Body of pancreas (tissue), 4 donors: Measurements from ENCODE around the gene MED14. TPM values are rescaled to one million over a fixed set of nuclear protein-coding genes. Genes with fewer than 3 reads are reported as not detected.

Source experiments
- ATAC-seq: fragments of 150-250 bp; one replicate; pipeline ENCODE4 v1.9.1; 2016
- DNase-seq, 4 donors: peaks; one replicate each; pipeline ENCODE4 v3.0.0-alpha.2; 2019
- H3K27ac ChIP-seq, 4 donors: fragments of 200-600 bp; sonication (generic); 1 replicate in 3 of 4; 2 replicates in 1 of 4; pipeline versions ENCODE4 v1.5.1 to v1.6.1; 2016 to 2019; ENCODE audit warnings: mild to moderate bottlenecking in 1 of 4, mixed read lengths in 1 of 4, moderate library complexity in 1 of 4
- H3K27me3 ChIP-seq, 2 donors: fragments of 200-600 bp; sonication (generic); one replicate each; pipeline ENCODE4 v1.6.0; 2016; ENCODE audit warnings: mild to moderate bottlenecking in 1 of 2
- H3K36me3 ChIP-seq, 2 donors: fragments of 200-600 bp; sonication (generic); replicated peaks in 1 of 2; 2 replicates each; pipeline ENCODE4 v1.5.1; 2016; ENCODE audit warnings: low read depth in 2 of 2; ENCODE audit not compliant: insufficient read depth in 1 of 2
- H3K4me1 ChIP-seq: fragments of 200-600 bp; sonication (generic); one replicate; pipeline ENCODE4 v1.6.0; 2016
- H3K4me3 ChIP-seq, 2 donors: fragments of 200-600 bp; sonication (generic); 1 replicate in 1 of 2; 2 replicates in 1 of 2; pipeline ENCODE4 v1.5.1; 2016 to 2019
- H3K9me3 ChIP-seq, 3 donors: fragments of 200-600 bp; sonication (generic); 1 replicate in 2 of 3; 2 replicates in 1 of 3; pipeline ENCODE4 v1.5.1; 2016
- CTCF ChIP-seq, 7 experiments: fragments of 450-650 bp in 4 of 7; fragments of 200-600 bp in 3 of 7; sonication (generic) in 3 of 7; IDR thresholded peaks; one replicate each; pipeline ENCODE4 v1.5.1; 2016 to 2019; ENCODE audit warnings: antibody characterized with exemption in 7 of 7
- POLR2A ChIP-seq, 3 donors: fragments of 450-650 bp; IDR thresholded peaks; one replicate each; pipeline ENCODE4 v1.6.1; 2016; ENCODE audit warnings: antibody characterized with exemption in 3 of 3, mild to moderate bottlenecking in 2 of 3
- WGBS, 2 donors: methylation state at CpG; one replicate each; pipeline ENCODE4 v1.1.5; 2017; 5-methylcytosine and 5-hydroxymethylcytosine counted together
- intact Hi-C: fragments of 100-400 bp; cut with DNase I; formaldehyde crosslinking; loops from one replicate; pipeline ENCODE4 v1.15.1; 2023
- total RNA-seq, 2 donors: library from RNA; depleted of rRNA; stranded (reverse); fragments of >200 nt; gene quantifications; one replicate each; pipeline ENCODE4 v1.1.0, GENCODE V29; 2016

The MED14 gene
- total RNA-seq, 2 donors from 2014 or later, result 21.4 to 27.0 TPM

GRCh38 chrX:40622479-40623138, 112.7 kb downstream of the MED14 start:
- Histone ChIP-seq H3K4me1 (no peaks in the 10 kb centered on the region), H3K27ac (no peak overlapping the region), H3K9me3 (no peaks in the 10 kb centered on the region), H3K36me3 (peaks cover 0 to 2% of the 10 kb centered on the region in 2 donors), H3K27me3 (no peaks in the 10 kb centered on the region), H3K4me3 (no peak overlapping the region)
- ATAC-seq (no peak), DNase-seq (no peak)
- intact Hi-C loops, result loop anchor here (10.0 kb wide), 1 partner anchor 1098 kb away; no protein-coding TSS in a partner anchor
- WGBS, 2 donors, result 70 to 79% methylated on average over 6 to 16 of the region's 18 CpGs
- TF ChIP-seq POLR2A (IDR thresholded peaks at IDR 0.05) (no peak), CTCF (IDR thresholded peaks at IDR 0.05) (no peak)

GRCh38 chrX:40617566-40617965, 117.8 kb downstream of the MED14 start:
- no peak for ATAC-seq
- no peak for TF ChIP-seq CTCF (IDR thresholded peaks at IDR 0.05)
- TF ChIP-seq POLR2A (IDR thresholded peaks at IDR 0.05), result no peak
- H3K27me3 ChIP-seq, result no peaks in the 10 kb centered on the region
- no peaks in the 10 kb centered on the region for H3K36me3 ChIP-seq
- no peak overlapping the region for H3K4me3 ChIP-seq
- DNase-seq, result no peak
- intact Hi-C loops, result no loop called here
- no peak overlapping the region for H3K27ac ChIP-seq
- 81 to 82% methylated on average over 7 of the region's 7 CpGs for WGBS, 2 donors
- H3K4me1 ChIP-seq, result no peaks in the 10 kb centered on the region
- H3K9me3 ChIP-seq, result no peaks in the 10 kb centered on the region

- ATAC-seq (no peak), DNase-seq (no peak)
- Histone ChIP-seq H3K4me1 (no peaks in the 10 kb centered on the region), H3K27ac (peak overlapping the region in 1 of 4 donors; percentile 2), H3K36me3 (no peaks in the 10 kb centered on the region), H3K27me3 (no peaks in the 10 kb centered on the region), H3K4me3 (no peak overlapping the region), H3K9me3 (no peaks in the 10 kb centered on the region)
- TF ChIP-seq POLR2A (IDR thresholded peaks at IDR 0.05) (no peak), CTCF (IDR thresholded peaks at IDR 0.05) (no peak)
- intact Hi-C loops, result no loop called here
- 74 to 82% methylated on average over 9 of the region's 9 CpGs for WGBS, 2 donors
Observed at GRCh38 chrX:40615976-40616375, 119.4 kb downstream of the MED14 start.

- DNase-seq (no peak), ATAC-seq (no peak)
- 31 to 45% methylated on average over 4 of the region's 4 CpGs for WGBS, 2 donors
- intact Hi-C loops, result no loop called here
- no peaks in the 10 kb centered on the region for H3K9me3 ChIP-seq
- H3K27ac ChIP-seq, result no peak overlapping the region
- no peak overlapping the region for H3K4me3 ChIP-seq
- H3K27me3 ChIP-seq, result no peaks in the 10 kb centered on the region
- no peaks in the 10 kb centered on the region for H3K4me1 ChIP-seq
- no peaks in the 10 kb centered on the region for H3K36me3 ChIP-seq
- no peak for TF ChIP-seq POLR2A (IDR thresholded peaks at IDR 0.05)
- no peak for TF ChIP-seq CTCF (IDR thresholded peaks at IDR 0.05)
Observed at GRCh38 chrX:40612511-40612910, 122.8 kb downstream of the MED14 start.

- ATAC-seq, result no peak
- intact Hi-C loops, result no loop called here
- TF ChIP-seq CTCF (IDR thresholded peaks at IDR 0.05) (no peak), POLR2A (IDR thresholded peaks at IDR 0.05) (no peak)
- Histone ChIP-seq H3K4me3 (no peak overlapping the region), H3K36me3 (no peaks in the 10 kb centered on the region), H3K27ac (no peak overlapping the region), H3K9me3 (no peaks in the 10 kb centered on the region), H3K27me3 (no peaks in the 10 kb centered on the region), H3K4me1 (no peaks in the 10 kb centered on the region)
- WGBS, 2 donors, result 61 to 80% methylated on average over 3 of the region's 3 CpGs
- DNase-seq, result no peak
Observed at GRCh38 chrX:40607381-40607780, 128.0 kb downstream of the MED14 start.
